ENCODE data around the gene FOXP1. TPM values are rescaled to one million over a fixed set of nuclear protein-coding genes. Genes with fewer than 3 reads are reported as not detected.

FOXP1 gene
- total RNA-seq, 1 experiment from 2014 or later = 58.4 TPM

GRCh38 chr3:71175691-71176365 lies 407.7 kb downstream of the FOXP1 start:
- BruUV-seq (replicated peaks) = no TSS peak
- Histone ChIP-seq H3K27me3 (replicated peaks; ENCODE audit: insufficient read depth, low read depth, low read length, poor library complexity) (no peaks in the 10 kb centered on the region), H3K9me3 (ENCODE audit: low read depth, low read length, poor library complexity, severe bottlenecking) (no peaks in the 10 kb centered on the region), H3K36me3 (ENCODE audit: insufficient read depth, low read length, poor library complexity, severe bottlenecking) (no peaks in the 10 kb centered on the region), H3K27ac (ENCODE audit: low read depth, low read length, poor library complexity, severe bottlenecking) (no peak overlapping the region), H3K4me1 (ENCODE audit: insufficient read depth, low read length, poor library complexity, severe bottlenecking) (no peaks in the 10 kb centered on the region), H3K4me3 (ENCODE audit: low read depth, low read length, poor library complexity, severe bottlenecking) (no peak overlapping the region)
- CTCF ChIA-PET = no interaction called here
- POLR2A ChIA-PET (ENCODE audit: low non-redundant PET) = no interaction called here
- no peak for DNase-seq (ENCODE audit: low spot score)
- TF ChIP-seq CTCF (conservative IDR thresholded peaks at IDR 0.05; ENCODE audit: low read depth, low read length) = no peak
- TF ChIP-seq EZH2 (IDR thresholded peaks at IDR 0.05; ENCODE audit: borderline replicate concordance, low read depth, low read length, poor library complexity, severe bottlenecking) = no peak
- intact Hi-C loops (cut with micrococcal nuclease; ENCODE audit: unreplicated experiment) = no loop called here

GRCh38 chr3:71172951-71173350 lies 410.6 kb downstream of the FOXP1 start:
- TF ChIP-seq EZH2 (IDR thresholded peaks at IDR 0.05; ENCODE audit: borderline replicate concordance, low read depth, low read length, poor library complexity, severe bottlenecking) = no peak
- TF ChIP-seq CTCF (conservative IDR thresholded peaks at IDR 0.05; ENCODE audit: low read depth, low read length) = no peak
- Histone ChIP-seq H3K4me1 (ENCODE audit: insufficient read depth, low read length, poor library complexity, severe bottlenecking) (no peaks in the 10 kb centered on the region), H3K27me3 (replicated peaks; ENCODE audit: insufficient read depth, low read depth, low read length, poor library complexity) (no peaks in the 10 kb centered on the region), H3K9me3 (ENCODE audit: low read depth, low read length, poor library complexity, severe bottlenecking) (no peaks in the 10 kb centered on the region), H3K36me3 (ENCODE audit: insufficient read depth, low read length, poor library complexity, severe bottlenecking) (no peaks in the 10 kb centered on the region), H3K4me3 (ENCODE audit: low read depth, low read length, poor library complexity, severe bottlenecking) (no peak overlapping the region), H3K27ac (ENCODE audit: low read depth, low read length, poor library complexity, severe bottlenecking) (no peak overlapping the region)
- DNase-seq (ENCODE audit: low spot score) = no peak
- no TSS peak for BruUV-seq (replicated peaks)
- ChIA-PET POLR2A (ENCODE audit: low non-redundant PET) (interaction anchor here (0.7 kb wide), 1 partner anchor 897 kb away, joined by 5 read pairs; no protein-coding TSS in a partner anchor), CTCF (no interaction called here)
- intact Hi-C loops (cut with micrococcal nuclease; ENCODE audit: unreplicated experiment) = no loop called here

- no peaks in the 10 kb centered on the region for H3K36me3 ChIP-seq (ENCODE audit: insufficient read depth, low read length, poor library complexity, severe bottlenecking)
- H3K27me3 ChIP-seq (replicated peaks; ENCODE audit: insufficient read depth, low read depth, low read length, poor library complexity) = no peaks in the 10 kb centered on the region
- no peak overlapping the region for H3K4me3 ChIP-seq (ENCODE audit: low read depth, low read length, poor library complexity, severe bottlenecking)
- TF ChIP-seq CTCF (conservative IDR thresholded peaks at IDR 0.05; ENCODE audit: low read depth, low read length) = no peak
- TF ChIP-seq EZH2 (IDR thresholded peaks at IDR 0.05; ENCODE audit: borderline replicate concordance, low read depth, low read length, poor library complexity, severe bottlenecking) = no peak
- no peak for DNase-seq (ENCODE audit: low spot score)
- no peaks in the 10 kb centered on the region for H3K9me3 ChIP-seq (ENCODE audit: low read depth, low read length, poor library complexity, severe bottlenecking)
- POLR2A ChIA-PET (ENCODE audit: low non-redundant PET) = no interaction called here
- no peak overlapping the region for H3K27ac ChIP-seq (ENCODE audit: low read depth, low read length, poor library complexity, severe bottlenecking)
- CTCF ChIA-PET = no interaction called here
- intact Hi-C loops (cut with micrococcal nuclease; ENCODE audit: unreplicated experiment) = no loop called here
- no peaks in the 10 kb centered on the region for H3K4me1 ChIP-seq (ENCODE audit: insufficient read depth, low read length, poor library complexity, severe bottlenecking)
- no TSS peak for BruUV-seq (replicated peaks)
Measured at GRCh38 chr3:71172189-71172588, 411.3 kb downstream of the FOXP1 start.
